DMS 273 treated with DMSO at 0.1 percent for 48 hours (cell line): ENCODE results near the gene IQCN.
A peak's percentile ranks its signal among the peaks of the same experiment; 100 is the strongest.

ENCODE experiments used
- DNase-seq: peaks from one replicate; lab custom pipeline; 2025; lab: John Stamatoyannopoulos, UW

Gene IQCN

GRCh38 chr19:18287836-18288772 is 13.9 kb upstream of the IQCN start:
- DNase-seq, result no peak

DNA sequence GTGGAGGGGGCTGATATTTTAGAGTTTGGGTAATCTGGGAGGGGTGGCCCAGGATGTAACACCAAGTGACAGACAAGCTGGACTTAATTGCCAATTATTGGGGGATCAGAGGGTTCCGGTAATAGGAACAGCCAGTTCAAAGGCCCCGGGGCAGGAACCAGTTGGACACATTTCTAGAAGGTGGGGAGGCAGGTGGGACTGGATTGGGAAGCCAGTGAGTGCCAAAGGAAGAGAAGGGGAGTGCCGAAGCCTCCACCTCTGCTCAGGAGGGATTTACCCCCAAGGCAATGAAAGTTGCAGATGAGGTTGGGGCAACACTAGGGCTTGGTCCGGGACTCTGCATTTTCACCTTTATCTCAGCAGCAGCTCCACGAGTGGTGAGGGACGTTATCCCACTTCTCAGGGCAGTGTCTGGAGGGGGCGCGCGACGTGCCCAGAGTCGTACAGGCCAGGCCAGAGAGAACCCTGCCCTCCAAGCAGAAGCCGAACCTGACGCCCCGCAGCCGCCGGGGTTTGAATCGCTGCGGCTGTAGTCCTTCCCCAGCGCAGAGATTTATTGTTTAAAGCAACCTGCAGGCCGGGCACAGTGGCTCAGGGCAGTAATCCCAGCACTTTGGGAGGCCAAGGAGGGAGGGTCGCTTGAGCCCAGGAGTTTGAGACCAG is 12.9 kb upstream of the IQCN start:
- no peak for DNase-seq

GRCh38 chr19:18284712-18285360 is 10.6 kb upstream of the IQCN start:
- DNase-seq, result no peak

DNA sequence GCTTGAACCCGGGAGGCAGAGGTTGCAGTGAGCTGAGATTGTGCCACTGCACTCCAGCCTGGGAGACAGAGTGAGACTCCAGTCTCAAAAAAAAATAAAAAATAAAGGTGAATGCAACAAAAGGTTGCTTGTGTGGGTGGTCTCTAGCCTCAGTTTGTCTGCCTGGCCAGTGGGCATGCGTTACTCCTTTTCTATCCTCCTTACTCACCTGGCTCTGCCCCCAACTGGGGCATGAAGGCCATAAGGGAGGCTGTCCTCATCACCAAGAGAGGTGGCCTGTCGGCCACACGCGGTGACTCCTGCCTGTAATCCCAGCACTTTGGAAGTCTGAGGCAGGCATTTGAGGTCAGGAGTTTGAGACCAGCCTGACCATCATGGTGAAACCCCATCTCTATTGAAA is 9.1 kb upstream of the IQCN start:
- no peak for DNase-seq

DNA sequence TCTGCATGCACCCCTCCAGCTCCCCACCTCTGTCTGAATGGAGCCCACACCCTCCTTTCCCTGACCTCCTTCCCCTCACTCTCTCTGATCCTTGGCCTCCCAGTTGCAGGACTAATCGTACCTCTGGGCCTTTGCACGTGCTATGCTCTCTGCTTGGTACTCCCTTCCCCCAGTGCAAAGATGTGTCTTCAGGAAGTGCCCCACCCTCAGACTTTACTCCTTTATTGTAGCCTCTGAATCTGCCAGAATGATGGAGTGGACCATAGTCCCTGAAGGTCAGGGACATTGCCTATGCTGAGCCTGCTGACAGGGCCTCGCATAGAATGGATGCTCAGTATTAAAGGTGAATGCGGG is 8.5 kb upstream of the IQCN start:
- no peak for DNase-seq

GRCh38 chr19:18282021-18282787 is 8.0 kb upstream of the IQCN start:
- peak; percentile 82 for DNase-seq

GRCh38 chr19:18281082-18282020 is 7.1 kb upstream of the IQCN start, which contains the start of gene JUND:
Gene JUND (minus strand): TSS chr19:18281622. CDS start chr19:18281484, 138 bp downstream.
- DNase-seq, result peak; percentile 91

- DNase-seq, result peak; percentile 72
Observed at GRCh38 chr19:18280247-18281081, 6.2 kb upstream of the IQCN start.

- peak; percentile 82 for DNase-seq
Observed at GRCh38 chr19:18279516-18280246, 5.4 kb upstream of the IQCN start.

- no peak for DNase-seq
Observed at GRCh38 chr19:18279266-18279515, 4.9 kb upstream of the IQCN start.

GRCh38 chr19:18278521-18279265 is 4.4 kb upstream of the IQCN start:
- DNase-seq, result no peak

- DNase-seq, result no peak
Observed at GRCh38 chr19:18274781-18275356, 617 bp upstream of the IQCN start.

DNA sequence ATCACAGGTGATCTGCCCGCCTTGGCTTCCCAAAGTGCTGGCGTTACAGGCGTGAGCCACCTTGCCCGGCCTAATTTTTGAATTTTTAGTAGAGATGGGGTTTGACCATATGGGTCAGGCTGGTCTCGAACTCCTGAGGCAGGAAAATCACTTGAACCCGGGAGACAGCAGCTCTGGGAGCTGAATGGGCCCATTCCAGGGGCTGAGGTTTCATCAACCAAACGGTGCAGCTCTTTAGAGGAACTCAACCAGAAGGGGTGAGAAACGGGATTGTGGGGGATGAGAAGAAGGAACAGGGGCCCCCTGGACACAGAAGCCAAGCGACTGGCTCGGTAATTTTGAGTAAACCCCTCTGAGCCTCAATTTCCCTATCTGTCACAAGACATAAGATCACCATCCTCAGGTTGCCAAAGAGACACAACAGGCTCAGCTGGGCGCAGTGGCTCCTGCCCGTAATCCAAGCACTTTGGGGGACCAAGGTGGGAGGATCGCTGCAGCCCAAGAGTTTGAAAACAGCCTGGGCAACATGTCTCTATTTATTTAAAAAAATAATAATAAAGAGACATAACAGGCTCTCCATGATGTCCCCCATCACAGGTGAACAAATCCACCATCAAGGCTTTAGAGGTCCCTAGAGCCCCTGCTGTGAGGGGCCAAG is 562 bp downstream of the IQCN start:
- no peak for DNase-seq

- no peak for DNase-seq
Observed at GRCh38 chr19:18271433-18271841, 2.8 kb downstream of the IQCN start.

- DNase-seq, result no peak
Observed at GRCh38 chr19:18270326-18270725, 3.9 kb downstream of the IQCN start.

DNA sequence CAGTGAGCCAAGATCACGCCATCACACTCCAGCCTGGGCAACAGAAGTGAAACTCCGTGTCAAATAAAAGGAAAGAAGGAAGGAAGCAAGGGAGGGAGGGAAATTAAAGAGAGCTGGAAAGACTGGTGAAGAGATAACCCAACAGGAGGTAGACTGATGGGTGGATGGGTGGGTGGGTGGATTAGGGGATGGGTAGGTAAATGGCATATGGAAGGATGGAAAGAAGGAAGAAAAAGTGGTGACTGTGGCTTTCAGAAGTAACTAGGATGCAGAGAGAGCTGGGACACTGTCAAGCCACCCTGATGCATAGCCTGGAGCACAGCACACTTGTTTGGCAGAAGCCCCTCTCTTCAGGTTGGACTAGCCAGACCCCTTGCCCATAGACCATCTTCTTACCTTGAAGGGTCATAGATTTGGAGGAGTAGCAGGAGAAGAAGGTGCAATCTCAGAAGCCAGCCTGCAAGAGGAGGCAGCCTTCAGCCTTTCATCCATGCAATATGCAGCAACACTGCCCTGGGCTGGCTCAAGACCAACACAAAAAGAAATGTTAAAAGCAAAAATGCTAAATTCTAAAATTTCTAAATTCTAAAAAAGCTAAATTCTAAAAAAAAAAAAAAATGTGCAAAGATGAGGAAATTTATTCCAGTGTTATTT is 5.1 kb downstream of the IQCN start:
- no peak for DNase-seq
